Upper lobe of right lung (tissue), 1 donor: ENCODE results near the gene FMN1. TPM values are rescaled to one million over a fixed set of nuclear protein-coding genes. Genes with fewer than 3 reads are reported as not detected.

ENCODE experiments used
- ATAC-seq: fragments of 200-7000 bp; cut with Tn5 transposase; one replicate; pipeline ENCODE4 v1.9.1; 2020; ENCODE audit warnings: mild to moderate bottlenecking, moderate library complexity
- DNase-seq: peaks from one replicate; pipeline ENCODE4 v3.0.0-alpha.2; 2020
- H3K27ac ChIP-seq: fragments of 200-600 bp; one replicate; pipeline ENCODE4 v1.8.0; 2022
- H3K27me3 ChIP-seq: fragments of 200-600 bp; one replicate; pipeline ENCODE4 v1.8.0; 2022; ENCODE audit warnings: mild to moderate bottlenecking
- H3K36me3 ChIP-seq: fragments of 200-600 bp; one replicate; pipeline ENCODE4 v1.8.0; 2022
- H3K4me1 ChIP-seq: fragments of 200-600 bp; one replicate; pipeline ENCODE4 v1.8.0; 2022
- H3K4me3 ChIP-seq: fragments of 200-600 bp; one replicate; pipeline ENCODE4 v1.8.0; 2022; ENCODE audit warnings: mild to moderate bottlenecking
- H3K9me3 ChIP-seq: fragments of 200-600 bp; one replicate; pipeline ENCODE4 v1.8.0; 2022
- intact Hi-C: fragments of 100-400 bp; cut with DNase I; formaldehyde crosslinking; loops from one replicate; pipeline ENCODE4 v1.11.0; 2022
- total RNA-seq: library from RNA; stranded (reverse); fragmentation: NEBNext Ultra II Directional; extraction: Animal tissue kit (Norgen Biotek cat#: 25700); gene quantifications from one replicate; pipeline ENCODE4 v1.2.1, GENCODE V29; 2021
- TF ChIP-seq, protein P1 (sequence below): fragments of 200-600 bp; IDR thresholded peaks from one replicate; pipeline ENCODE4 v1.8.0; 2022; ENCODE audit warnings: antibody characterized with exemption
- donor health status: DM: no; HTN: yes; CAD: no; lungs with severe emphysema.

Gene FMN1
- total RNA-seq, 1 donor from 2014 or later = 33.5 TPM

DNA sequence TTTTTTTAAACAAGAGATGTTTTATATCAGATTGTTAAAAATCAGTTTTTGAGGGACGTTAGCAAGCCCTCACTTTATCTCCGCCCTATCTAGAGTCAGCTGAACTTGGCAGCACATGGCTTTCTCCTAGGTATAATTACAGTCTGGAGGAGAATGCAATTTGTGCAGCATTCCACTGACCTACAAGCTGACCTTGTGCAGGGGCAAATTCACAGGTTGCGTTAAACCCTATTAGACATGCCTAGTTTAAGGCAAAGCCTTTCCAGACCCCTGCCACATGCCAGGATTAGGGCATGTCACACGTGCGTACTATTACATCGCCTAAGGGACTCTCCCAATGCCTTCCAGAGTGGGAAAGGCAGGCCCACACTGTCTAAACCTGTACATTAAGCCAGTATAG, 252.7 kb downstream of the FMN1 start:
- no peaks in the 10 kb centered on the region for H3K36me3 ChIP-seq
- H3K9me3 ChIP-seq = no peaks in the 10 kb centered on the region
- DNase-seq = no peak
- TF ChIP-seq, protein P1, sequence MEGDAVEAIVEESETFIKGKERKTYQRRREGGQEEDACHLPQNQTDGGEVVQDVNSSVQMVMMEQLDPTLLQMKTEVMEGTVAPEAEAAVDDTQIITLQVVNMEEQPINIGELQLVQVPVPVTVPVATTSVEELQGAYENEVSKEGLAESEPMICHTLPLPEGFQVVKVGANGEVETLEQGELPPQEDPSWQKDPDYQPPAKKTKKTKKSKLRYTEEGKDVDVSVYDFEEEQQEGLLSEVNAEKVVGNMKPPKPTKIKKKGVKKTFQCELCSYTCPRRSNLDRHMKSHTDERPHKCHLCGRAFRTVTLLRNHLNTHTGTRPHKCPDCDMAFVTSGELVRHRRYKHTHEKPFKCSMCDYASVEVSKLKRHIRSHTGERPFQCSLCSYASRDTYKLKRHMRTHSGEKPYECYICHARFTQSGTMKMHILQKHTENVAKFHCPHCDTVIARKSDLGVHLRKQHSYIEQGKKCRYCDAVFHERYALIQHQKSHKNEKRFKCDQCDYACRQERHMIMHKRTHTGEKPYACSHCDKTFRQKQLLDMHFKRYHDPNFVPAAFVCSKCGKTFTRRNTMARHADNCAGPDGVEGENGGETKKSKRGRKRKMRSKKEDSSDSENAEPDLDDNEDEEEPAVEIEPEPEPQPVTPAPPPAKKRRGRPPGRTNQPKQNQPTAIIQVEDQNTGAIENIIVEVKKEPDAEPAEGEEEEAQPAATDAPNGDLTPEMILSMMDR = no peak
- H3K4me1 ChIP-seq = no peaks in the 10 kb centered on the region
- no peak overlapping the region for H3K4me3 ChIP-seq
- intact Hi-C loops = no loop called here
- no peak overlapping the region for H3K27ac ChIP-seq
- no peaks in the 10 kb centered on the region for H3K27me3 ChIP-seq
- no peak for ATAC-seq

DNA sequence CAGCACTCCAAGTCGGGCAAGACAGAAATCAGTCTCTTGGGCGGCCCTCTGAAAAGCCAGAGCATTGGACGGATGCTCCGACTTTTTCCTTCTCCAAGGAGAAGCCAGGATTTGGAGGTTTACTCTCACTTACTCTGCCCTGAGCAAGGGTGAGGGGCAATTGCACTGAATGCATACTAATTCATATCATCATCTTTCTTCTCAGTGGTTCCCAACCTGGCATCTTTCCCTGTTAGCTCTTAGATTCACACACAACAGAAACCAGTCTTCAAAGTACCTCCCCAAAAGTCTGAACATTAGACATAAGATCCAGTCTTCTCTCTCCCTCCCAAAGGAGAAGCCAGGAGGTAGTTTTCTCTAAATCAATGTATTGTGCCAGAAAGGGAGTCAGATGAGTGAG, 257.5 kb downstream of the FMN1 start:
- Histone ChIP-seq H3K9me3 (no peaks in the 10 kb centered on the region), H3K4me1 (no peaks in the 10 kb centered on the region), H3K27ac (no peak overlapping the region), H3K36me3 (no peaks in the 10 kb centered on the region), H3K27me3 (no peaks in the 10 kb centered on the region), H3K4me3 (no peak overlapping the region)
- no peak for DNase-seq
- intact Hi-C loops = no loop called here
- no peak for ATAC-seq
- TF ChIP-seq, protein P1 = no peak

DNA sequence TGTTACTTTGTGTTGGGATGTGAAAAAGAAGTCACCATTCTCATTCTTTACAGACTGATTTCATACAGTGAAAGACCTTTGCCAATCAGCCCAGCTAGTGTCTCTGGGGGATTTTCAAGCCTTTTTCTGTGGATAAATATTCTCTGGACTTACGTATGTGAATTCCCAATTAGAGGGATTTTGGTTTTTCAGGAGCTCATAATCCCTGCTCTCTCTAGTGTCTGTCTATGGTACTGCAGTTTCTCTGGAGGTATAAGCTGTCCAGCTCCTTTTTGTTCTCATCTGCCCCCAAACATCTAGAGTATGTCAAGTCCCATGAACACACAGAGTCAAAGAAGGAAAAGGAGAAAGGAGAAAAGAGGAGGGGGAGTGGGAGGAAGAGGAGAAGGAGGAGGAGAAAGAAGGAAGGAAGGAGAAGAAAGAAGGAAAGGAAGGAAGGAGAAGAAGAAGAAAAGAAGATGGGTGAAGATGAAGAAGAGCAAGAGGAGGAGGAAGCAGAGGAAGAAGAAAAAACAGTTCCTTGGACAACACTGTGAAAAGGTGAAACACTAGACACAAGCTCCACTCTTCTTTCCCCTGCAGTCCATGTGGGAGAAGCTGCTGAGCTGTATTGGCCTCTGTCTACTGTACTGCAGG, 258.1 kb downstream of the FMN1 start:
- Histone ChIP-seq H3K27ac (no peak overlapping the region), H3K9me3 (no peaks in the 10 kb centered on the region), H3K4me1 (no peaks in the 10 kb centered on the region), H3K27me3 (no peaks in the 10 kb centered on the region), H3K36me3 (no peaks in the 10 kb centered on the region), H3K4me3 (no peak overlapping the region)
- DNase-seq (no peak), ATAC-seq (peak; percentile 51)
- intact Hi-C loops = no loop called here
- TF ChIP-seq, protein P1 = peak; percentile 56

DNA sequence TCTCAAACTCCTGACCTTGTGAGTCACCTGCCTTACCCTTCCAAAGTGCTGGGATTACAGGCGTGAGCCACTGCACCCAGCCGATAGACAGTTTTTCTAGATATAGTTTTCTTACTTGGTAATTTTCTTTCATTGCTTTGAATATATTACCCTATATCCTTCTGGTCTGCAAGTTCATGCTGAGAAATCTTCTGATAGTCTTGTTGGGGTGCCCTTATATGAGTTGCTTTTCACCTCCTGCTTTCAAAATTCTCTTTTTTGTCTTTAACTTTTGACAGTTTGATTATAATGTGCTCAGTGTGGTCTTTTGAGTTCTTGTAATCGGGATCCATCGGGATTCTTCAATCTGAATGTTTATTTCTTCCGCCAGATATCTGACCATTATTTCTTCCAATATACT, 259.4 kb downstream of the FMN1 start:
- H3K27ac ChIP-seq = no peak overlapping the region
- TF ChIP-seq, protein P1 = no peak
- intact Hi-C loops = no loop called here
- DNase-seq (no peak), ATAC-seq (no peak)
- no peaks in the 10 kb centered on the region for H3K36me3 ChIP-seq
- H3K4me1 ChIP-seq = no peaks in the 10 kb centered on the region
- no peaks in the 10 kb centered on the region for H3K9me3 ChIP-seq
- H3K27me3 ChIP-seq = no peaks in the 10 kb centered on the region
- H3K4me3 ChIP-seq = no peak overlapping the region

DNA sequence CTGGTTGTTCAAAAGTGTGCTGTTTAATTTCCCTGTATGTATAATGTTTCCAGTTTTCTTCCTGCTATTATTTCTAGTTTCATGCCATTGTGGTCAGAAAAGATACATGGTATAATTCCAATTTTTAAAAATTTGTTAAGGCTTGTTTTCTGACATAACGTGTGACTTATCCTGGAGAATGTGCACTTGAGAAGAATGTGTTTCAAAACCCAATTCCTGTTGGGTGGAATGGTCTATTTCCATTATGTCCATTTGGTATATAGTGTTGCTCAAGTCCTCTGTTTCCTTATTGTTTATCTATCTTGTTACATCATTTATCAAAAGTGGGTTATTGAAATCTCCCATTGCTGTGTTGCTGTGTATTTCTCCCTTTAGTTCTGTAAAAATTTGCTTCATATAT, 261.3 kb downstream of the FMN1 start:
- DNase-seq (no peak), ATAC-seq (no peak)
- TF ChIP-seq, protein P1 = no peak
- H3K27ac ChIP-seq = no peak overlapping the region
- H3K27me3 ChIP-seq = no peaks in the 10 kb centered on the region
- H3K36me3 ChIP-seq = no peaks in the 10 kb centered on the region
- H3K4me3 ChIP-seq = no peak overlapping the region
- H3K4me1 ChIP-seq = no peaks in the 10 kb centered on the region
- no peaks in the 10 kb centered on the region for H3K9me3 ChIP-seq
- intact Hi-C loops = no loop called here

DNA sequence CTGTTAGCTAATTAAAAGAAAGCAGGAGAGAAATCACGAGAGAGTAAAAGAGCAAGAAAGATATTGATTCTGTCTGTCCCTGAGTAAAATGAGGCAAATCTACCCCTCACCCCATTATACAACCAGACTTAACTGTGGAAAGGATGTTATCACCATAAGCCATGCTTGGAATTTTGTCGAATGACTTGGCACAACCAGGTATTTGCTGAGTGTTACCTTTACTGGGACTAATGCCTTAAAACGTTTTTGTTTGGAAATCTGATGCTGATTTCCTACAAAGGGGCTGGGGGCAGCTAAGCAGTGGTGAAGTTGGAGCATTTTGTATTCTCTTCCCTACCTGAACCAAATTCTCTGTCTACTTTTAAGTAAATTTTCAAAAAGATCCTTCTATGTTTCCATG, 265.6 kb downstream of the FMN1 start:
- Histone ChIP-seq H3K4me1 (no peaks in the 10 kb centered on the region), H3K27ac (no peak overlapping the region), H3K9me3 (no peaks in the 10 kb centered on the region), H3K36me3 (no peaks in the 10 kb centered on the region), H3K27me3 (no peaks in the 10 kb centered on the region), H3K4me3 (no peak overlapping the region)
- TF ChIP-seq, protein P1 = no peak
- DNase-seq = no peak
- no peak for ATAC-seq
- intact Hi-C loops = no loop called here
